ENCODE data around the gene CRIP3.
"Not testable (repeated sequence)": the region's sequence is repeated elsewhere in the genome, so short reads cannot be mapped to it uniquely, and the experiment has no call there.

CRIP3 gene, protein sequence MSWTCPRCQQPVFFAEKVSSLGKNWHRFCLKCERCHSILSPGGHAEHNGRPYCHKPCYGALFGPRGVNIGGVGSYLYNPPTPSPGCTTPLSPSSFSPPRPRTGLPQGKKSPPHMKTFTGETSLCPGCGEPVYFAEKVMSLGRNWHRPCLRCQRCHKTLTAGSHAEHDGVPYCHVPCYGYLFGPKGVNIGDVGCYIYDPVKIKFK

DNA sequence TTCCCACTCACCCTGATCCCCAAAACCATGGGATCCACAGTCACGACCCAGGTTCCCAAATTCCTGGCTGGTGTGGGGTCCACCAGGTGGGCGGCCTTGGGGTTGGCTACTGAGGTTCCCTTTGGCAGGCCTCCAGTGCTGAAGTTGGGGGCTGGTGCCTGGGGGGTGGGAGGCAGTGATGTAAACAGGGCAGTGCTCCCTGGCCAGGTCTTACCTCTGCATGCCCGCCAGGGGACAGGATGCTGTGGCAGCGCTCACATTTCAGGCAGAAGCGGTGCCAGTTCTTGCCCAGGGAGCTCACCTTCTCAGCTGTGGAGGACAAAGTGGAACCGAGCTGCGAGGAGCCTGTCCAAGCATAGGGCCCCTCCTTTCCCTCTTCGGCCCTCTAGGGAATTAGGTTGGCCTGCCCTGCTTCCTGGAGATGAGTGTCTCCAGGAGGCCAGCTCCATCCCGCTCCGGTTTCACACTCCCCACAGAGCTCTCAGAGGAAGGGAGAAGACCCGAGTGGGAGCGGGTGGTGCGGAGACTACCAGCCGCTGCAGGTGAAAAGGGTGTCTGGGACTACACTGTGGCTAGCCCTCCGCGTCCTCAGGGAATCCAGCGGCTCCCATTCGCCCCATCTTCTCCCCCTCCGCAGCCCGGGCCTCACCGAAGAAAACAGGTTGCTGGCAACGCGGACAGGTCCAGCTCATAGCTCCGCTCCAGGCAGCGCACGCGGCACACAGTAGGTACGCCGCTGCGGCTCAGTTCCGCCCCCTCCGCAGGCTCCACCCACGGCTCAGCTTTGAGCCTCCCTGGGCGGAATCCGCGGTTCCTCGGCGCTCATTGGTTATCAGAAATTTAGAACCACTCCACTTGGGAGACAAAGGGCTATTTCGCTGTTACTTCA lies at the start of gene CRIP3:
CRIP3 (minus strand) TSS at position 726 of the 889 bp plus-strand sequence; CDS start at position 692, 34 bp downstream.
- DNase-seq, result peak; percentile 56

DNA sequence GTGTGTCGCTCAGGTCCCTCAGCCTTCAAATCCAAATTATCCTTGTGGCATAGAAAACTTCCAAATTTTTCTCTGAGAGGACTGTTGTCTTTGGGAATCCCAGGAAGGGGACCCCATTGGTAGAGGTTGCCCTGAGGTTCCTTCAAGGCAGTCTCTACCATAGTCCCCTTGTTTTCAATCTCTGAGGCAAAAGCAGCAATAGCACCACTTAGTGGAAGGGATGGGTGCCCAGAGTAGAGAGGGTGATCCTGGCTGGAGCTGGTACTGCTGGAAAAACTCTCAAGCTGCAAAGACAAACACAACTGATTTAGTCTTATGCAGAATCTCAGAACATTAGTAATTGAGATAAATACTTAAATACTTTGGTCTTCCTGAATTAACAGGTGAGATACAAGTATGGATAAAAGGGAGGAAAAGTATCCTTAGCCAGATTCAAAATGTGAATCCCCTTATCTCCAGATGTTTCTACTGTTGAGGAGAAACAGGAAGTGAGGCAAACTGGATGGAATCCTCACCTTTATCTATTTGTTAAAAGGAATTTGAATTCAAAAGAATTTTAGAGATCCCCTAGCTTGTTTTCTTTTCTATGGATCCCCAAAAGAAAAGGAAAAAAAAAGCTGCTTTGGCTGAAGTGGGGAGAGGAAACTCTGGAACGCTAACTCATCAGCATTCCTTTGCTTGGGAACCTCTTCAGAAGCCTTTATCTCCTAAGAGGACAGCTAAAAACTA lies 47.4 kb upstream of the CRIP3 start:
- no peak for DNase-seq

DNA sequence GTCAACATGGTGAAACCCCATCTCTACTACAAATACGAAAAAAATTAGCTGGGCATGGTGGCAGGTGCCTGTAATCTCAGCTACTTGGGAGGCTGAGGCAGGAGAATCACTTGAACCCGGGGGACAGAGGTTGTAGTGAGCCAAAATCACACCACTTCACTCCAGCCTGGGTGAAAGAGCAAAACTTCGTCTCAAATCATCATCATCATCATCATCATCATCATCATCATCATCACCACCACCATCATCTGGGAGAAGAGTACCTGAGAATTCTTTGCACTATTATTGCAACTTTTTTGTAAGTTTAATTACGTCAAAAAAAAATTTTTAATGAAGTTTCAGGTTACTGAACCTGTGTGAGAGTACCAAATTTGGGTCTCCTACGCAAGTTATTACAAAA lies 43.3 kb upstream of the CRIP3 start:
- not testable (repeated sequence) for DNase-seq

DNA sequence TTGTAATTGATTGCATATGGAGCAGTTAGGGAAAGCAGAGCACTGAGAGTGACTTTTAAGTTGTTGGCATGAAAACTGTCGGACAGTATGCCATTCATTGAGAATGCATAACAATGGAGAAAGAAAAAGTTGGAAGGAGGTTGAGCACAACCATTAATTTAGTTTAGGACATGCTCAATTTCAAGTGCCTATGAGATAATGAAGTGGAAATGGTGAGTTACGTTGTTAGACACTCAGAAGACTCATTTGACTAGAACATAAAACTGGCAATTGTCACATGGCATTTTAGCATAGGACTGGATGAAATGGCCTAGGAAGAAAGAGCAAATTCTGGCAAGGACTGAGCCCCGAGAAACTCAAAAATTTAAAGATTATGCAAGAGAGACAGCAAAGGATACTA lies 38.8 kb upstream of the CRIP3 start:
- DNase-seq, result no peak

DNA sequence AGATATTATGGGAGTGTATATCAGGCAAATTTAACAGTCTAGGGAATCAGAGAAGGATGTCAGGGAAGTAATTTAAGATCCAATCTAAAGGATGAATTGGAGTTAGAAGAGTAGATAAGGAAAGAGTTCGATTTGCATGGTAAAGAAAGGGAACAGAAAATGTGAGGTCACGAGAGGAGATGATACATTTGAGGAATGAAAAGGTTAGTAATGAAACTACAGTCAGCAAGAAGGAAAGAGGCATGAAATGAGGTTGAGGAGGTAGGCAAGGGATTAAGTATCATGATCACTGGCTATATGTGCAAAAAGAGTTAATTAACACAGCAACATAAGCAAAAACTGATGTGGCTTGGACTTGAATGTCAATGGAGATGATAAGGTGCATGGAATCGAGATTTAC lies 38.4 kb upstream of the CRIP3 start:
- no peak for DNase-seq

DNA sequence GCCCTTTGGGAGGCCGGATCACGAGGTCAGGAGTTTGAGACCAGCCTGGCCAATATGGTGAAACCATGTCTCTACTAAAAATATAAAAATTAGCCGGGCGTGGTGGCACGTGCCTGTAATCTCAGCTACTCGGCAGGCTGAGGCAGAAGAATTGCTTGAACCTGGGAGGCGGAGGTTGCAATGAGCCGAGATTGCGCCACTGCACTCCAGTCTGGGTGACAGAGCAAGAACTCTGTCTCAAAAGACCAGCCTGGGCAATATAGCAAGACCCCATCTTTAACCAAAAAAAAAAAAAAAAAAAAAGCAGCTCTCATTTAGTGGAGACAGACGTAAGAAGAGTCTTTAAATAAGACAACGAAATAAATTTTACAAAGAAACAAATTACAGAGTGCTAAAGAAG lies 37.6 kb upstream of the CRIP3 start:
- not testable (repeated sequence) for DNase-seq

DNA sequence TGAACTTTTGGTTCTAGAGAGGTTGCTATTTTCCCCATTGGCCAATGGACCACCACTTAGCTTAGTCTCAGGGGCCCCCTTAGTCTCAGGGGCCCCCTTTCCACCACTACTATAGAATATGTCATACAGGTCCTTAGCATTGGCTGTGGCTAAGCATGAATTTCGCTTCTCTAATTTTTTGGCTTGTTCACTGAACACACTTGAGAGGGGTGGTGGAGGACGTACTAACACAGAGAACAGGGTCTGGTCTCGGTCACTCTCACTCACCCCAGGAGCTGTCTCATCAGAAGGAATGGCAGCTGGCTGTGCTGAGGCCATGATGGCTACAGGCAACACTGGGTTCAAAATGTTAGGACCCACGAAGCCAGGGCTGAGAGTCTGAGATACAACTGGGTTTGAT lies 30.5 kb upstream of the CRIP3 start:
- no peak for DNase-seq

DNA sequence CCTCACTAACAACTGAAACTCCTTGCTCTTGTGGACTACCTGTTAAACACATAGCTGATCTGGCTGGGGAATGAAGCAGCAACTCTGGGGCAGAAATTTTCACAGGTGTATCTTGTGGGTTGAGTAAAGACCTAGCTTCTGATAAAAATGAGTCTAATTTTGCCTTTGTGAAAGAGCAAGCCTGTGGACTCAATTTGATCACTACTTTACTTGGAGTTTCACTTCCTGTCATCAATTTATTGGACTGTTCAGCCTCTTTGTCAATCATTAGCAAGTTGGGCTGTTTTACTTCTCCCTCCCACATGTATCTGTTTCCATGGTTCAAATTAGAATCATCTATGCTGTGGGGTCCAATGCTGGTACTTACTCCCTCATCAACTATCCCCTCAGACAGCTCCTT lies 29.6 kb upstream of the CRIP3 start:
- no peak for DNase-seq

DNA sequence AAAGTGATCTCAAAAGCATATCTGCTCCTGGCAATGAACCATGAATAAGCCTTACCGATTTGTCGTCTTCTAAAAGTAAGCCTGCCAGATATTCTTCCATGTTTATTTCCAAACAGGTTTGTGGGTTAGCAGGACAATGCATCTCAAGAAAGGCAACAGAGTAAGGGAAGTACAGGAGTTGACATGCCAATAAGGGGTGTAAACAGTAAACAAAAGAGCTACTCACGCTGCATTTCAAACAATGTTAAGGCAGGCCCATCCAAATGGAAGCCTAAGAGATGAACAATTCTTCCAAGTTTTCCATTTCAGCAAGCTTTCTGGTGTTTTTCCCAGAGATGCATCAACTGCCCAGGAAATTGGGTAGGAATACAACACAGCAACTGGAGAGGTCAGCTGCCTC lies 27.8 kb upstream of the CRIP3 start:
- no peak for DNase-seq

DNA sequence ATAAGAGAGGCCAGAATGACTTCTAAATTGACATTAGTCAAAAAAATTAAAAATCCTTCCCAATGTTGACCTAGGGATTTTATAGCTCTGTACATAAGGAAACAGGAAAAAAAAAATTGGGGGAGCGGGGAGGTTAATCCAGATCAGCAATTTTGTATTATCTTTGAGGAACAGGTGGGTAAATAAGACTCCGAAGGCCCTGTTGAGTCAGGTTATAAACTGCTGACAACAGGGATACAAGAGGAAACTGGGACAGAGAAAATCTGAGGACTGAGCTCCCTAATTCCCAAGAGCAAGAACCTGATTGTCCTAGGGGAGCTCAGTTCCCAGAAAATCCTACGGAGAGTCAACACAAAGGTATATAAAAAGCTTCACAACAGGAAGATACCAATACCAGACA lies 26.8 kb upstream of the CRIP3 start:
- DNase-seq, result no peak

DNA sequence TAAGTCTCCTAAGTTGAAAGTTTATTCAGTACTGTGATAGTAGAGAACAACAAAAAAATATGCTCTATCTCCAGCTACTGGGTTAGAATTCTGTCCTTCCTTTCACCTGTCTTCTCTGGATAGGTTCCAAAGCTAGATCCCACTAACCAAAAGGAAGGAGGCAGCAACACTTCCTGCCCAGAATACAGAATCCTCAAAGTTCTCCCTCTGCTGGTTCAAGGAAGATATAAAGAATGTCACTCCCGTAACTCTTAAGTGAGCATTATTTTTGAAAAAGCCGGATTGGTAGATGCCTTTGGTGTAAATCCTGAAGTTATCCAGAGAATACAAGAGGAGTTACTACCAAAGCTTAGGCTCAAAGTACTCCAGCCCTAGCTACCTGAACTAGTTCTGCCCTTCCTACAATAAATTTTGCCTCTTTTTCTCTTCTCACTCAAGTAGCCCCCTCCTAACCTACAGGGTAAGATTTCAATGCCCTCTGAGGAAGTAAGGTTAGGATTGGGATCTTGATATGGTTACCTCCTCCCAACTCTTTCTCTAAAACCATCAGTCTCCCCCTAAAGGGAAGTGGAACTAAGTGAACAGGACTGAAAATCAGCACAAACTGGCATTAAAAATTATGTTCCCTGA lies 26.0 kb upstream of the CRIP3 start:
- DNase-seq, result peak; percentile 19

DNA sequence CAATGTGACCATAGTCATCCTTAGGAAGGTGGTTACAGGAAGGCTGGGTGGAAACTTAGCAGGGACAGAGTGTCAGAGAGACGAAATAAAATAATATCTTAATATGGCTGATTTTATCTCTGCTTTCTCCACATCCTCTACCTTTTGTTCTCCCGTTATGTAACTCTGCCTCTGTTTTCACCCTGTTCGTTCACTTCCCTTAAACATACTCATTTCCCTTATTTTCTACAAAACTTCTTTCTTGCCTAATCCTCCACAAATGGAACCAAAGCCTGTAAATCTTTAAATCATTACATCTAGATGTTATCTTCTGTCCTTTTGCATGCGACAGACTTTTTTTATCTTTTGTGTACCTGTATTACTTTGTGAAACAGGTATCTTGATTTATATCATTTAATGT lies 23.3 kb upstream of the CRIP3 start:
- DNase-seq, result no peak

DNA sequence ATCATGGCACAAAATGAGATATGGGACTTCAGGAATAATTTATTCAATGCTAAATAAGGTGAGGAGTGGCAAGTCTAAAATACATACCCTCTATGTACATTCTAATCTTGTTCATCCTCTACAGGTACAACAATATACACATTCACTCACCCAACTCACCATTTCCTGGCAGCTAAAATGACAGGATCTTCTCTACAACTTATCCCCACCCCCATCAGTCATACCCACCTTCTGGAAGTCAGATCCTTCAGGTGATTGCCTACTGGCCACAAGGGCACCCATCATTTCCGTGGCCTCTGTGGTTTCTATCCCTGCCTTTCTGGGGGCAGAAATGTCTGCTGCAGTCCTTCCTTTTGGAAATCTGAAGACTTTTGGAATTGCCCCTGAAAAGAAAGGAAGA lies 22.8 kb upstream of the CRIP3 start:
- no peak for DNase-seq

DNA sequence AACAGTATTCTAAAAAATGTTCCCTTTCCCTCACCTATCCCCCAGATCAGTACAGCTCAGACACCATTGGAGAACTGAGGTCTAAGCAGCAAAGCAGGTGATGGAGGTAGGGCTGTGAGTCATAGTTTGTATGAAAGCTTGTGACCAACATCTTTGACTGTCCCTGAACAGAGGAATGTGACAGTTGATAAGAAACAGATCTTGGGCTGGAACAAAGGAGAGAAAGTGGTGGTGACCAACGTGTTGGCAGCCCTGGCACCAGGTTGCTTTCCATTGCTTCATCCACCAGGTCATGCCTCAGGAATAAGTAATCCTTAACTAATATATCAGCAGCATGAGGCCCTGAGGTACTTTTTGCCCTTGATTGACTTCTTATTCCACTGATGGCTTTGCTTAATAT lies 19.9 kb upstream of the CRIP3 start:
- DNase-seq, result no peak

DNA sequence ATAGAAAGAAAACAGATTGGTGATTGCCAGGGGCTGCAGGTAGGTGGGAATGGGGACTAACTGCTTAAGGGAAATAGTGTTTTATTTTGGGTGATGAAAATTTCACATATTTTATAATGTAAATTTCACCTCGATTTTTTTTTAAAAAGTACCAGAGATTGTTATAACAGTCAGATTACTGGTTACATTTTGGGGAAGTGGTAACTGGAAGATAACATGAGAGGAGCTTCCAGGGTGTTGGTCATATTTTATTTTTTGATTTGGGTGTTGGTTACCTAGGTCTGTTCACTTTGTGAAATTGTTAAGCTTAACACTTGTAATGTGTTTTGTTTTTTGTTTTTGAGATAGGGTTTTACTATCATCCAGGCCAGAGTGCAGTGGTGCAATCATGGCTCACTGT lies 17.2 kb upstream of the CRIP3 start:
- no peak for DNase-seq

DNA sequence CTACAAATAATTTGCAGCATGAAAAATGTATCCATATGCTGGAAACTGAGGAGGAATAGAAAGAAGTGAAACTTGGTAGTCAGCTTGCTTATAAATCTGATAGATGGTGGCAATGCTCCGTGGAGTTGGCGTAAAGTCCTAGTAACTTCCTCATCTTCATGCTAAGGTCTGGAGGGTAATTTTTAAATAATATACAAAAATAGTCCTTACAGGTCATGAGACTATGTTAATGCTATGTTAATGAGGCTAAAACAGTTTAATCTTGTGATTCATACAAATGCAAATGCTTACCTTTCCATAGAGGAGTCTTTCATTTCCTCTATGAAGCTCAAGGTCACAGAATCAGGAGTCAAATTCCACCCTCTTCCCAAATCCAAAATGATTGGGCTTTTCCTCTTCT lies 9.4 kb upstream of the CRIP3 start:
- DNase-seq, result no peak

DNA sequence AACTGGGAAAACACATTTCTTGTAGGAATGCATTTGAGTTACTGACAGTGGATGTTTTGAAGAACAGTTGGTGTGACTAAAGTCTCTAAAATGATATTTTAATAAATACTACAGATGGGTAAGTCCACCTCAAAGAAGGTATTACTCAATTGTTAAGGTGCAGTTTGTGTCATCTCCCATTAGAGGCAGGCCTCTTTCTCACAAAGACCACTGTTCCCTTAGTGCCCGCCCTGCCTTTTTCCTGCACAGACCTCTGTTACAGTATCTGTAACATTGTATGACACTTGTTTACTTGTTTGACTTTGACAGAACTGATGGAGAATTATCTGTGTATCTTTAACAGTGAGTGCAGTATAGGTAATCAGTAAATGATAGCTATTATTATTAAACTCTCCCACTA lies 5.2 kb upstream of the CRIP3 start:
- DNase-seq, result no peak

DNA sequence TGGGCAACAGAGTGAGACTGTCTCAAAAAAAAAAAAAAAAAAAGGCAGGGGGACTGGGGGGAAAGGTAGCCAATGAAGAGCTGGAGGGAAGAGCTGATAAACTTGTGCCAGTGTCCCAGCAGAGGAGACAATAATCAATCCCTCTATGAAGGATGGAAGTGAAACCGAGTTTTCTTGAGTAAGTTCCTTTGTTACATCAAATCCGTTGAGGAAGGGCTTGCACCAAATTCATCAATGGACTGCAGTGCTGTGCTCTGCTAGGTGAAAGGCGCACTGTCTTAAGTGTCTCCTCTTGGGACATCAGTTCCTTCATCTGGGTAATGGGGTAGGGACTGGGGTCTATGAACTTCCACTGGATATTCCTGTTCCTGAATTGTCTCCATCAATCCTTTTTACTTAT lies 3.0 kb upstream of the CRIP3 start:
- no peak for DNase-seq

DNA sequence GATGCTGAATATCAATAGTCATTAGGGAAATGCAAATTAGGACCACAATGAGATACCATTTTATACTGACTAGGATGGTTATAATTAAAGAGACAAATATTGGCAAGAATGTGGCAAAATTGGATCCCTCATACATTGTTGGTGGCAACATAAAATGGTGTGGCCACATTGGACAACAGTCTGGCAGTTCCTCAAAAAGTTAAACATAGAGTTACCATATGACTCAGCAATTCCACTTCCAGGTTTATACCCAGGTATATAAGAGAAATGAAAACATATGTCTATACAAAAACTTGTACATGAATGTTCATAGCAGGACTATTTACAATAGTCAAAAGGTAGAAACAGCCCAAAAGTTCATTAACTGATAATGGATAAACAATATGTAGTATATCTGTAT lies 2.0 kb upstream of the CRIP3 start:
- DNase-seq, result no peak

DNA sequence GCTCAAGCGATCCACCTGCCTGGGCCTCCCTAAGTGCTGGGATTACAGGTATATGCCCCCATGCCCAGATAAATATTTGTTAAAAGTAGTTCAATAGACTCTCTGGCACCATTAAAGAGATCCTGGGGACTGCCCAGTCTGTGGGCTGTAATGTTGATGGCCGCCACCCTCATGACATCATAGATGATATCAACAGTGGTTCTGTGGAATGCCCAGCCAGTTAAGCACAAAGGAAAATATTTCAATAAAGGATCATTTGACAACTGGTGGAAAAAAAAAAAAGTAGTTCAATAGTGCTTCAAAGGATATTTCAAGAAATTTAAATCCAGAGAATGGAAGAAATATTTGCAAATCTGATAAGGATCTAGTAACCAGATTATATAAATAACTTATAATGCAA lies 1.5 kb upstream of the CRIP3 start:
- DNase-seq, result no peak

DNA sequence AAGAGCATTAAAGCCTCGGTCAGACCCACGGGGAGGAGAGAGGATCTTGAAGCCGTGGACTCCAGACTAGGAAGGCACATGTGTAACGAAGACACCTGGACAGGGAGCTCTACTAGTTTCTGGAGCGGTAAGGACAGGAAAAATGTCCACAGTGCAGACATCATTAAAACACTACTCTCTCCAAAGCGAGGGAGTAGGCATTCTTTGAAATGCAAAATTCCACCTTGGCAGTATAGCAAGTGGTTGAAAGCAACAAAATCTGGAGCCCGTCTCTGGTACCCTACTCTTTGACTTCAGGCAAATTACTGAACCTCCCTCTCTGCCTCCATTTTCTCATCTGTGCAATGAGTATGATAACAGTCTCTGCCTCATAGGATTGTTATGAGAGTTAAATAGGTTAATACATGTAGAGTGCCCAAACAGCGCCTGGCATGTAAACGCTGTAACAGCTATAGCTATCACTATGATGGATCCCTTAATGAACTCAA lies 408 bp upstream of the CRIP3 start:
- DNase-seq, result no peak

DNA sequence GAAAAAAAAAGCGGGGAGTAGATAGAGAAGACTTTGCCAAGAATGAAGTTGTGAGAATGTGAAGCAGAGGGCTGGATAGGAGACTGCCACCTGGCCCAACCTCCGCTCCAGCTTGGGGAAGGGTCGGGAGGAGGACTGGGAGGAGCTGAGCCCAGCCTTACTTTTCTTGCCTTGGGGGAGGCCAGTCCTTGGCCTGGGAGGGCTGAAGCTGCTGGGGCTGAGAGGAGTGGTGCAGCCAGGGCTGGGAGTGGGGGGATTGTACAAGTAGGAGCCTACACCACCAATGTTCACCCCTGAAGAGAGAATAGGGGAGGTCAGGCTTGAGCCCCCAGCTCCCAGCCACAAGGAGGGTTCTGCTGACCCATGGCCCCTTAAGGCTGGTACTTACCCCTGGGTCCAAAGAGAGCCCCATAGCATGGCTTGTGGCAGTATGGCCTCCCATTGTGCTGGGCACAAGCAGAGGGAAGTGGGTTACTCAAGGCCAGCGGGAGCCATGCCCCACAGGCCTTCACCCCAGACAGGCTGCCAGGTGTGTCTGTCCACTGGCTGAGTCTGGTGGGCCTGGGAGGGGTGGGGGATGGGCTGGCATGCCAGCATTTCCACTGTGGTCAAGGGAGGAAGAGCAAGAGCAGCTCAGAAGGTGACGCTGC lies 1.1 kb downstream of the CRIP3 start:
- DNase-seq, result no peak

DNA sequence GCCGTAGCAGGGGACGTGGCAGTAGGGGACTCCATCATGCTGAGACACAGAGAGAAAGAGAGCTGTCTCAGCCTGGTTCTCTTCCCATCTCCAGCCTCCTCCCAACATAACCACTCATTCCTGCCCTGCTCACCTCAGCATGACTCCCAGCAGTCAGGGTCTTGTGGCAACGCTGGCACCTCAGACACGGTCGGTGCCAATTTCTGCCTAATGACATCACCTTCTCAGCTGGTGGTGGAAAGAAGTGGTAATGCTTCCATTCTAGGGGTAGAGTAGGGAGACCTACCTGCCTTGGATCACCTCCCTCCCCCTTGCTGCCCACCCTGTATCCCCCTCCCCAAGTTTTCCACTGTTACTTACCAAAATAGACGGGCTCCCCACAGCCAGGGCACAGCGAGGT lies 2.5 kb downstream of the CRIP3 start:
- DNase-seq, result no peak

All from CD4-positive, alpha-beta T cell treated with Interleukin-10 for 1 hour (primary cell).